Right lung (tissue), 10 donors: Measurements from ENCODE around the gene CD96. TPM values are rescaled to one million over a fixed set of nuclear protein-coding genes. Genes with fewer than 3 reads are reported as not detected.
"Not testable (repeated sequence)": the region's sequence is repeated elsewhere in the genome, so short reads cannot be mapped to it uniquely, and the experiment has no call there.

Source experiments
- DNase-seq, 2 donors: peaks; one replicate each; pipeline ENCODE4 v3.0.0-alpha.2; 2013
- long read RNA-seq, 8 donors: transcript quantifications; one replicate each; lab custom pipeline, GENCODE V29; 2026
- polyA plus RNA-seq, 5 donors: library from polyadenylated mRNA; unstranded; fragments of 120-200 nt; gene quantifications; one replicate each; pipeline versions ENCODE4 v1.2.1 to v1.2.3, GENCODE V29; 2013; ENCODE audit warnings: inconsistent platforms in 1 of 5, low replicate concordance in 1 of 5; ENCODE audit not compliant: insufficient read length in 5 of 5, insufficient read depth in 1 of 5

CD96 gene, protein sequence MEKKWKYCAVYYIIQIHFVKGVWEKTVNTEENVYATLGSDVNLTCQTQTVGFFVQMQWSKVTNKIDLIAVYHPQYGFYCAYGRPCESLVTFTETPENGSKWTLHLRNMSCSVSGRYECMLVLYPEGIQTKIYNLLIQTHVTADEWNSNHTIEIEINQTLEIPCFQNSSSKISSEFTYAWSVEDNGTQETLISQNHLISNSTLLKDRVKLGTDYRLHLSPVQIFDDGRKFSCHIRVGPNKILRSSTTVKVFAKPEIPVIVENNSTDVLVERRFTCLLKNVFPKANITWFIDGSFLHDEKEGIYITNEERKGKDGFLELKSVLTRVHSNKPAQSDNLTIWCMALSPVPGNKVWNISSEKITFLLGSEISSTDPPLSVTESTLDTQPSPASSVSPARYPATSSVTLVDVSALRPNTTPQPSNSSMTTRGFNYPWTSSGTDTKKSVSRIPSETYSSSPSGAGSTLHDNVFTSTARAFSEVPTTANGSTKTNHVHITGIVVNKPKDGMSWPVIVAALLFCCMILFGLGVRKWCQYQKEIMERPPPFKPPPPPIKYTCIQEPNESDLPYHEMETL
- 1 to 10 TPM in 3 of 5 donors, under 1 TPM in 2; 0.76 to 1.6 (median 1.3) TPM for polyA plus RNA-seq
- long read RNA-seq, donor 1, result 0 reads
- long read RNA-seq, donor 2, result 0 reads
- long read RNA-seq, donor 3, result 0 reads
- long read RNA-seq, donor 4, result 0 reads
- long read RNA-seq, donor 5, result 0 reads
- long read RNA-seq, donor 6, result 0 reads
- long read RNA-seq, donor 7, result 0 reads
- long read RNA-seq, donor 8, result 0 reads

DNA sequence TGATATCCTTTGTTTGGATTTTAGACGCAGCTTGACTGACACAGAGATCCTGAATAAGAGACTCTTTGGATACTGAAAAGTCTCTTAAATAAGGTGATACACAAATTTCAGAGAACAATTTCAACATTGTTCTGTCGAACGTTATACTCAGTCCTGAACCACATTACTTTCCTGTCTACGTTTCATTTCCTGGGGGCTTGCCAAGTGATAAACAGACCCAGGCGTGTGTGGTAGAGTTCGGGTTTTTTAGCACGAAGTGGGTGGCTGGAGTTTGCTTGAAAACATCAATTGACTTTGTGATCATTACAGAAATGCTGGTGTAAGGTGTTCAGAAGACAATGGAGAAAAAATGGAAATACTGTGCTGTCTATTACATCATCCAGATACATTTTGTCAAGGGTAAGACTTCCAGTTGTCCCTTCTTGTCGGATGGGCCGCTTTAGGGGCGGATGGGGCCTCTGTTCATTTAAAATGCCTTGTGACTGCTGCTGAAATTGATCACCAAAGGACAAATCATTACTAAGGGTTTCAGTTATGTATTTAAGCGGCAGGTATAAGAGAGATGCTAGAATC lies at the start of gene CD96:
Gene CD96 (plus strand): TSS at position 287 of the 573 bp plus-strand sequence. CDS start 52 bp downstream, at position 339.
- DNase-seq, result no peak

- no peak for DNase-seq
These were observed 48.7 kb upstream of the CD96 start for GRCh38 chr3:111493276-111493675.

GRCh38 chr3:111496894-111497559 lies 45.0 kb upstream of the CD96 start:
- no peak for DNase-seq

DNA sequence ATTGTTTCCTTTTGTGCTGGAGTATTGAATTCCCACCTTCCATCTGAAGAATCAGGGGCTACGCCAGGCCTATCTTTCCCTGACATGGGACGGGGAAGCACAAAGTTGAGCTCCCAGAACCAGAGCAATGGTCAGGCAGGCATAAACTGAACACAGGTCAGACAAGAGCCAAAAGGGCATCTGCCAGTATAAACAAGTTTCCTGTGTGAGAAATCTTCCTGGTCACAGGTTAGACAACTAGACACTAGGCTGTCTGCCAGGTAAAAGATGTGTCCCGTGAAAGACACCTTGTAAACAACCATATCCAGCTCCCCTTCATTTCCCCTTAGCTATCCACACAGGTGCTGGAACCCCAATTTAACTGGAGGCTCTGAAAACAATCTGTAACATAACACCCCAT lies 44.0 kb upstream of the CD96 start:
- no peak for DNase-seq

DNA sequence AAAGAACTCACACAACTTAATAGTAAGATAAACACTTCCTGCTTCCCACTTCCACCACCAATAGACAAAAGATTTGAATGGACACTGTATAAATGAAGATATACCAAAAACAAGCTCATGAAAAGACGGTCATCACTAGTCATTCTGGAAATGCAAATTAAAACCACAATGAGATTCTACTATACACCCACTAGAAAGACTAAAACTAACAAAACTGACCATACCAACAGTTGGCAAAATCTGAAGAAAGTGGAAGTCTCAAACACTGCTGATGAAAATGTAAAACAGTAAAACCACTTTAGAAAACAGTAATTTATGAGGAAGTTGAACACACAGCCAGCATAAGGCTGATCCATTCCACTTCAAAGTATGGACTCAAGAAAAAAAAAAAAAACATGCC lies 35.6 kb upstream of the CD96 start:
- DNase-seq, result no peak

- no peak for DNase-seq
These were observed 32.7 kb upstream of the CD96 start for GRCh38 chr3:111509308-111509707.

DNA sequence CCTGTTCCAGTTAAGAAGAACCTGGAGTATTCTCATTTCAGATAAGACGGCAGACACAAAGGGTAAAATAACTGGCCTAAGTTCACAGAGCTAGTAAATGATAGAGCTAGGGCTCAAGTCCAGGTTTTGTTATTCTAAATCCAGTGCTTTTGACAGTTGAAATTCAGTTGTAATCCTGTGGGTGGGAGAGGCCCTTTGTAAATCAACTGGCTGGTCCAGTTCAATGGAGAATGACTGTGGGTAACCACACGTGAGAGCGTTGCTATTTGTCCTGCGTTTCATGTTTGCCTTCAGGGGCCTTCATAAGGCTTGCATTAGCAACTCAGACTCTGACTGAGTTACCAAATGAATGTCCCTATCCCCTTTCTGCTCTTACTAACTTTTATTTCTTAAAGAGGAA lies 24.2 kb upstream of the CD96 start:
- no peak for DNase-seq

- DNase-seq, result no peak
These were observed 22.7 kb upstream of the CD96 start for GRCh38 chr3:111519178-111519855.

- DNase-seq, result peak in 1 of 2 donors; percentile 51
These were observed 20.1 kb upstream of the CD96 start for GRCh38 chr3:111521891-111522290.

- not testable (repeated sequence) for DNase-seq
These were observed 17.5 kb upstream of the CD96 start for GRCh38 chr3:111524486-111524885.

DNA sequence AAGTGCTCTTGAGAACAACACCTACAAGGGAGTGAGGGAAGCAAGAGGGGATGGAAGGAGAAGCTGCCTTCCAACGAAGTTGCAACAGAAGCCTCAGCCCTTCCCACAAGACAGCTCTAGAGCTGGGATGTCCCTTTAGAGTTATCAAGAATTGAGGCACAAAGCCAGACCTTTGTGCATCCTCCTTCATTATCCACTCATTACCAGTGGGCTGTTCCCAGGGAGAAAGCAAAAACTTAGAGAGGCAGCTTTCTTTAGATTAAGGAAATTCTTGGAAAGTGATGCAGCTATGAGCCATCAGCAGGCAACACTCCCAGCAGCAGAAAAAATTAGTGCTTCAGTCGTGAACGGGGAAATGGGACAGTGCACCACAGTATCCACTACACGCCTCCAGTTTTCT lies 10.6 kb upstream of the CD96 start:
- DNase-seq, result no peak

- DNase-seq, result no peak
These were observed 7.3 kb upstream of the CD96 start for GRCh38 chr3:111534701-111535100.

- DNase-seq, result no peak
These were observed 3.9 kb upstream of the CD96 start for GRCh38 chr3:111538111-111538510.

- DNase-seq, result no peak
These were observed 3.3 kb upstream of the CD96 start for GRCh38 chr3:111538681-111539083.

GRCh38 chr3:111539351-111540331 lies 2.4 kb upstream of the CD96 start:
- peak; percentile 44 to 53 for DNase-seq

- DNase-seq, result no peak
These were observed 606 bp upstream of the CD96 start for GRCh38 chr3:111541391-111541790.

DNA sequence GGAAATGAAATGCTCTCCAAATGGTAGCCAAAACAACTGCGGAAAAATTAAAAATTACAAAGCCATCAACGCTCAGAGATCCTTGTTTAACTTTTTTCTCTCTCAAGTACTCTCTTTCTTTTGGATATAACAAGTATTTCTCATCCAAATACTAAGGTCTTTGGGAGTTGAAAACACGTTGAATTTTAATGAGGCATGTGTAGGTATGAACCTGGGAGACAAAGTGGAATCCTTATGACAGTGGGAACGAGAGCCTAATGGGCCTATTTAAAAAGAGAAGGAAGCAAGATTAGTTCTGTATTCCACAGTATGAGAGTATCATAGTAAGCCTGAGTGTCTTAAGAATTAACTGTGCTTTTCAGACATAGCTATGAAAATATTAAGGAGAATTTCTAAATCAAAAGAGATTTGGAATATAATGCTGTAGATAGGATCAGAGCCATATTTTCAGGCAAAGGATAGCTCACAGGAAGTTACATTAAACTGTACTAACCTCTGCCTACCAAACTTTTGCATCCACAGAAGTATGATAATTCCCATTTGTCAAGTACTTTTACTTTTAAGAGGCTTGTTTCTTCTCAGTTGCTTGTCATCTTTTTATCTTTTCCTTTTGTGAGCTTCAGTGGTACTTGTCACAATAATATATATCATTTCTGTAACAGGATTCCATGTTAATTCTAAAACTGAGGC lies 759 bp downstream of the CD96 start:
- no peak for DNase-seq

- DNase-seq, result no peak
These were observed 3.4 kb downstream of the CD96 start for GRCh38 chr3:111545349-111545748.

DNA sequence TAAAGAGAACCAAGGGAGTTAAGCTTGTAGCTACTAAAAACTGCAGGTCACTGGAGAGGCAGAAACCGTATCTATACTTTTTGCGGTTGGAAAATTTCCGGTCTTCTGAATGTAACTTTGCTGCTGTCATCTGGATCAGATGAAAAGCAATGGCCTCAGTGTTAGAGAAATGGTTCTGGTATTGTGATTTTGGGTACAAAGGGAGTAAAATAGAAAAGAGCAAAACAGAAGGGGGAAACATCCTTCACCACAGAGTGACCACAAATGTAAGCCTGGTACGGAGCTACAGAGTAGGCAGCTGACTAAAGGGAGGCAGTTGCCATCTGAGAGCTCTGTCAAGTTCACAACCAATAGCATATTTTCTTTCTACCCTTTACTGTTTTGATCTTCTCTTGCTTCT lies 5.6 kb downstream of the CD96 start:
- DNase-seq, result no peak

GRCh38 chr3:111548092-111548491 lies 6.1 kb downstream of the CD96 start:
- DNase-seq, result no peak
